ENCODE measurements around the gene DNAJC21. TPM values are rescaled to one million over a fixed set of nuclear protein-coding genes. Genes with fewer than 3 reads are reported as not detected.

Gene DNAJC21
- total RNA-seq, 1 donor from 2014 or later, result 48.1 TPM

- Mint-ChIP-seq H3K4me3 (ENCODE audit: low read depth) (no peak overlapping the region), H3K36me3 (ENCODE audit: insufficient read depth) (no peaks in the 10 kb centered on the region), H3K4me1 (ENCODE audit: low read depth) (no peaks in the 10 kb centered on the region), H3K27me3 (no peaks in the 10 kb centered on the region), H3K27ac (no peak overlapping the region), H3K9me3 (ENCODE audit: low read depth) (peaks cover 4% of the 10 kb centered on the region)
- TF ChIP-seq CTCF (IDR thresholded peaks at IDR 0.05; ENCODE audit: unreplicated experiment), result no peak
- no peak for DNase-seq (ENCODE audit: low spot score, unreplicated experiment)
Measured at GRCh38 chr5:34993951-34994350, 64.6 kb downstream of the DNAJC21 start.

- H3K4me3 Mint-ChIP-seq (ENCODE audit: low read depth), result no peak overlapping the region
- peaks cover 4% of the 10 kb centered on the region for H3K9me3 Mint-ChIP-seq (ENCODE audit: low read depth)
- DNase-seq (ENCODE audit: low spot score, unreplicated experiment), result no peak
- TF ChIP-seq CTCF (IDR thresholded peaks at IDR 0.05; ENCODE audit: unreplicated experiment), result no peak
- H3K27ac Mint-ChIP-seq, result no peak overlapping the region
- no peaks in the 10 kb centered on the region for H3K36me3 Mint-ChIP-seq (ENCODE audit: insufficient read depth)
- no peaks in the 10 kb centered on the region for H3K4me1 Mint-ChIP-seq (ENCODE audit: low read depth)
- H3K27me3 Mint-ChIP-seq, result no peaks in the 10 kb centered on the region
Measured at GRCh38 chr5:34996261-34996660, 66.9 kb downstream of the DNAJC21 start.

- no peaks in the 10 kb centered on the region for H3K27me3 Mint-ChIP-seq
- H3K4me1 Mint-ChIP-seq (ENCODE audit: low read depth), result no peaks in the 10 kb centered on the region
- no peaks in the 10 kb centered on the region for H3K9me3 Mint-ChIP-seq (ENCODE audit: low read depth)
- no peak overlapping the region for H3K4me3 Mint-ChIP-seq (ENCODE audit: low read depth)
- no peak overlapping the region for H3K27ac Mint-ChIP-seq
- no peak for DNase-seq (ENCODE audit: low spot score, unreplicated experiment)
- no peak for TF ChIP-seq CTCF (IDR thresholded peaks at IDR 0.05; ENCODE audit: unreplicated experiment)
- H3K36me3 Mint-ChIP-seq (ENCODE audit: insufficient read depth), result no peaks in the 10 kb centered on the region
Measured at GRCh38 chr5:34998058-34998789, 68.9 kb downstream of the DNAJC21 start.

- Mint-ChIP-seq H3K4me3 (ENCODE audit: low read depth) (no peak overlapping the region), H3K9me3 (ENCODE audit: low read depth) (no peaks in the 10 kb centered on the region), H3K4me1 (ENCODE audit: low read depth) (no peaks in the 10 kb centered on the region), H3K27me3 (peaks cover 17% of the 10 kb centered on the region), H3K27ac (no peak overlapping the region), H3K36me3 (ENCODE audit: insufficient read depth) (no peaks in the 10 kb centered on the region)
- no peak for TF ChIP-seq CTCF (IDR thresholded peaks at IDR 0.05; ENCODE audit: unreplicated experiment)
- no peak for DNase-seq (ENCODE audit: low spot score, unreplicated experiment)
Measured at GRCh38 chr5:35001842-35002241, 72.5 kb downstream of the DNAJC21 start.

GRCh38 chr5:35002459-35002858 lies 73.1 kb downstream of the DNAJC21 start:
- no peak for TF ChIP-seq CTCF (IDR thresholded peaks at IDR 0.05; ENCODE audit: unreplicated experiment)
- no peak for DNase-seq (ENCODE audit: low spot score, unreplicated experiment)
- Mint-ChIP-seq H3K36me3 (ENCODE audit: insufficient read depth) (no peaks in the 10 kb centered on the region), H3K9me3 (ENCODE audit: low read depth) (no peaks in the 10 kb centered on the region), H3K4me3 (ENCODE audit: low read depth) (no peak overlapping the region), H3K27me3 (peaks cover 17% of the 10 kb centered on the region), H3K27ac (no peak overlapping the region), H3K4me1 (ENCODE audit: low read depth) (no peaks in the 10 kb centered on the region)

All from progenitor cell of endocrine pancreas (in vitro differentiated cells).